IPS DF 19.7 (cell line): ENCODE results near the gene PSMB8.
"Not testable (repeated sequence)": the region's sequence is repeated elsewhere in the genome, so short reads cannot be mapped to it uniquely, and the experiment has no call there.

ENCODE experiments used
- DNase-seq: peaks from one replicate; pipeline ENCODE4 v3.0.0-alpha.2; 2013; ENCODE audit warnings: low read depth, low spot score

PSMB8 gene

DNA sequence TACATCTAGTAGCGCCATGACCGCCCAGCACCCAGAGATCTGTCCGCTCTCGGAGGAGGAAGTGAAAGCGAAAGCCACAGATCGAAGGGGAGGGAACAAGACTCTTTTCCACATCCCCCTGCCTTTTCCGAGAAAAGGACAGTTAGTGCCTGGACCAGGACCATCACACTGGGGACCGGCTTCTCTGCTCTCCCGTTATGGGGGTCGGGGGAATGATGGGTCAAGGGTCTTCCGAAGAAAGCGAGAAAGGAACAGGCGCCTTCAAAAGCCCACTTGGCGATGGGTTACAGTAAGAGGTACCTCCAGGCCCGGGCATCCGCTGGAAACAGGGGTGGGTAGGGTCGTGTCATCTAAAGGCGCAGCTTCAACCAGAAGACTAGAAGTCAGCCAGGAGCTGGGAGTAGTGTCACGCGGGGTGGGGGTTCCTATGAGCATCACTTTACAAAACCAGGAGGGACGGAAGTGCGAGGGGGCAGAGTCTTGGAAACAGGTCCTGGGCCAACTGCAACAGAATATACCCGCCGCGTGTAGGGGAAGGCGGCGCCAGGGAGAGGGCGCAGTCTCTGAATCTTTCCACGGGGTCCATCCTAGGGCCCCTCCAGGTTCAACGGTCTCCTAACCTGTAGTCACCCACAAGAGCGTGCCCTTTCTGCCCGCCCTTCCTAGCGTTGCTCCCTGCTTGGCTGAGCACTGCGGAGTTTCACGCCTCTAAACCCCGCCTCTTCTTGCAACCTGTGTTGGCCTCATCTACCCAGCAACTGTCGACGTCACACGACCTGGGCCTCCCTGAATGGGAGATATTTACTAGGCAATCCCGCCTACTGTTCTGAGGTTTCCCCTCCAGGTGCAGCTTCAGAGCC is at the start of gene PSMB8:
PSMB8 (minus strand) TSS at position 69 of the 860 bp plus-strand sequence; CDS start at position 18, 51 bp downstream.
- DNase-seq: no peak

GRCh38 chr6:32890831-32891230 is 47.0 kb upstream of the PSMB8 start:
- DNase-seq: no peak

DNA sequence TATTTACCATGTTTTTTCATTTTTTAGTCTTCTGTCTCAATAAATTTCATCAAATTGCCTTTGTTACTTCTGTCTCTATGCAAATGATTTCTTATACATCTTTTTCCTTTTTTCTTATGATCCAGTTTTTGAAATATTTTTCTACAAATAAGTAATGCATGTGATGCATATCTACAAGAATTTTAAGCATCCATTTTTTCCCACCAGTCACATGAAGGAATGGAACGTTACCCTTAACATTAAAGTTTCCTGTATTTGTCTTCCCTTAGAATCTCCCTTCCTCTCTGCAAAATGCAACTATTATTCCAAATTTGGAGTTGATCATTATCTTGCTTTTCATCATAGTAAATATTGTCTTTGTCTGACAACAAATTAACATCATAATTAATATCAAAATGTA is 45.7 kb upstream of the PSMB8 start:
- DNase-seq: no peak

GRCh38 chr6:32888576-32888975 is 44.7 kb upstream of the PSMB8 start:
- no peak for DNase-seq

DNA sequence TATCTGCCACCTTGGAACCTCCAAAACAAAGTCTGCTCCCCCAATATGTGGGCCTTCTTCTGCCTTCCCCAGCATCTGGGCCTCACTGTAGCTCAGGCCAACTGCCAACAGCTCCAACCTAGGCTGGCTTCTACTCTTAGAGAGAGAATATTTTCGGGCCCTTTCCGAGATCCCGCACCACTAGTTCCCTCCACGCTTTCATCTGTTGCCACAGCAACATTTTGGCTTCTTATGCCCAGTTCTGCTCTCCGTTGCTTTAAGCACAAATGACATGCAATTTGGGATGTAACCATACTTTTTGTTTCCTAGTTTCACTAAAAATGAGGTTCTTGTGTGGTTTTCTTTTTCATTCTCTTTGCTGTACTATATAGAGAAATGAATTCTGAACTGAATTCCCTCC is 43.8 kb upstream of the PSMB8 start:
- no peak for DNase-seq

DNA sequence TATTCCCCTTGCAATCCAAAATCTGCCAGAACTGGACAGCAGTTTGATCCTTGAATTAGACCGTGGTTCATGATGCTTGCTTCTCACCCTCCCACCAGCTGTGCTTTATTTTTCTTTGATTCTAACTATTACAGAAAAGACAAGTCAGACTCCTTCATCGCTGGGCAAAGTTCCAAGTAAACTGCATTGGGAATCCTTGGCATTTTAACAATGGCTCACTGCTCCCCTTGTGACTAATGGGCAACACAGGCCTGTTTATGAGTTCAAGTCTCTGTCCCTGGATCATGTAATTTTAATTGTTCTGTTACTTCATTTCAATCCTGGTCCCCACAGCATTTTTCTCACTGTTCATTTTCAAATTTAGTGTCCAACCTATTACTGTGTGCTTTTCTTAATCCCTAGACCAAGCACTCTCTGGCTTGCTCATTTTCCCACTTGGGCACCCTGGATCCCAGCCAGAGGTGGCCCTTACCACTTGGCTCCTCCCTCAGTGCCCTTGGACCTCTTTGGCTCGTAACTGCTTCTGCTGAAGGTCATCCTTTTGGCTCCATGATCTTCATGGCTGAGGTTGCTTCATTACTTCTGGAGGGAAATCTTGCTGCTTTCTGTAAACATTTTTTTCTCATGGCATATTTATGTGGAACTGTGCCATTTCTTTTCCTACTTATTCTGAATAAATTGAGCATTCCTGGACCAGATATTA is 43.0 kb upstream of the PSMB8 start:
- no peak for DNase-seq

- DNase-seq: no peak
Measured at GRCh38 chr6:32885698-32886286, 41.9 kb upstream of the PSMB8 start.

DNA sequence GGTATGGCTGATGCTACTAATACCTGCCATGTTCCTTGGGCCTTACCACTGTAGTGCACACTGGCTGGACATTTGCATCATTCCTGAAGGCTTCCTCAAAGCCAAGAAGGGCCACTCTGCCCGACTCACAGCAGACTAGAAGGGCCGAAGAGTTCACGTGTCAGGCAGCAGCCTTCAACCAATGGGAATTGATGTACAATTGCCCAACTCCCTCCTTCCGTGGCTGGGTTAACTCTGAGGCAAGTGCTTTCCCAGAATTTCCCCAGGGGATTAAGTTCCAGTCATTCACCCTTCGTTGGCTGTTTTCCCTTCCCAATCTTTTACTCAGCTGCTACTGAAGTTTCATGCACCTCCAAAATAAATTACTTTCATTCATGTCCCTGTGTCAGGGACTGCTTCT is 39.9 kb upstream of the PSMB8 start:
- DNase-seq: no peak

- DNase-seq: no peak
Measured at GRCh38 chr6:32882879-32883250, 39.0 kb upstream of the PSMB8 start.

- DNase-seq: not testable (repeated sequence)
Measured at GRCh38 chr6:32880962-32881361, 37.1 kb upstream of the PSMB8 start.

DNA sequence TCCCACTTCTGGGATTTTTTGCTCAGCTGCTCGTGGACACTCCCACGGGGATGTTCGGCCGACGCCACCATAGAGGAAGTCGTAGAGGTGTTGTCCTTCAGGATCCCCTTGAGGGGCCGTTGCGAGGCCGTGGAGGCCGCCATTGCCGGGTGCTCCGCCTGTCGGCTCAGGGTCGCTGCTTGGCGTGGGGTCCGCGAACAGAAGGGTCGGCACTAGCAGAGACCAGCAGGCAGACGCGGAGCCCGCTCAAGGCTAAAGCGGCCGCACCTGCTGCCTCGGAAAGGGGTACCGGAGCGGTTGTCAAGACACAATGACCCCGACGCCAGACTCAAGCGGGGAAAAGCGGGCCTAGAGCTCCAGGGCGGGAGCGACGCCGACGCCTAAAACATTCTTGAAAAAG is 35.8 kb upstream of the PSMB8 start:
- no peak for DNase-seq

DNA sequence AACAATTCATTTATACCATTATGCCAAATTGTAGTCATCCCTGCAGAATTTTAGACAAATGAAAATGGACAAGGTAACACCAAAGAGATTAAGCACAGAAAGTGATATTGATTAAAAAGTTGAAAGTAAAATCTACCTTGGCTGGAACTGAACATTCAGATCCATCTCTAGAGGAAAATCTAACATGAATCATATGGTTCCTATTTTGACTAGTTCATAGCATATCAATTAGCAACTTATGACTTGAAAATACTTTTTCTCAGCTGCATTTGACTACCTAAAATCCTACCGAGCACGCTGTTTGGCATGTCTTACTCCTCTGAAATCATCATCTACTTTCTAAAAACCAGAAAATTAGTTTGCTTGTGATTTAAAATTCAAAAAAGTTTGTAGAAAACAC is 32.8 kb upstream of the PSMB8 start:
- DNase-seq: no peak

GRCh38 chr6:32873947-32874346 is 30.1 kb upstream of the PSMB8 start:
- not testable (repeated sequence) for DNase-seq

DNA sequence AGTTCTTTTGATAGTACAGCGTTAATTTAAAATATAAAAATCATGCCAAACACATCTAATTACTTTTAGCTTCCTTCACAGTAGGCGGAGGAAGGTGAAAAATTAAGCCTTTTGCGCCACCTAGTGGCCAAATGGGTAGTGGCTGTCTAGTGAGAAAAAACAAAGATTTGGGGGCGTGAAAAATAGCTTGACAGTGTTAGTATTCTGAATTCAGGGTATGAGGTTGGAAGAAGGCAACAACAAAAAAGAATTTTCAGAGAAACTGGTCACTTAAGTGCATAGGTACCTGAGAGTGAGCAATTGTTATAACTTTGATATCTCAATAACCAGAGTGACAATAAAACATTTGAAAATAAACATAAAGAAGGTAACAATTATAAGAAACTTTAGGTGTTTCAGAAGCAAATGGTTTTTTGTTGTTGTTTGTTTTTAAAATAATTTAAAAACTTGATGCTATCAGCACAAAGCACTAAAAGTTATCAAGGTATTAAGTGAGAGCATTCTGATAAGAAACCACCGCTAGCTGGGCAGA is 24.5 kb upstream of the PSMB8 start:
- DNase-seq: no peak

- DNase-seq: no peak
Measured at GRCh38 chr6:32867554-32868256, 23.9 kb upstream of the PSMB8 start.

DNA sequence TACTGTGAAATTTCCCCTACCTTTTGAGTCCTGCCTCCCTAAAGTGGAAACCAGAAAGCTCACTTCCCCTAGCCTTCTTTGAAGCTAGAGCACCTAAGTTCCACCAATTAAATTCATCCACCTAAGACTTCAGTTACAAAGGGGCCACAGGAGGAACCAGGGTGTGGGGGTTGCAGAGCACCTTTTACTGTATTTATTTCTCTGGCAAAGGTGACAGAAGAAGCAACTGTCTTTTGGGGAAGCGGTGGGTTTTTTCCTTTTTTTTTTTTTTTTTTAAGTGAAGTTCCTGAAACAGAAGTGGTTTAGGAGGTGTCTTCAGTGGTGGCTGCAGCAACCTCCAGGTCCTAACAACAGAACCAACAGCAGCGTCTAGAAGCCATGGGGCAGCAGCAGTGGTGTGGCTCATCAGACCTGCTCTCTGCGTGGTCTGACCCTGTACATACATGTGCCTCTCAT is 23.2 kb upstream of the PSMB8 start:
- DNase-seq: no peak

- no peak for DNase-seq
Measured at GRCh38 chr6:32865724-32866443, 22.0 kb upstream of the PSMB8 start.

GRCh38 chr6:32862725-32863124 is 18.9 kb upstream of the PSMB8 start:
- no peak for DNase-seq

- DNase-seq: no peak
Measured at GRCh38 chr6:32860674-32861073, 16.8 kb upstream of the PSMB8 start.

DNA sequence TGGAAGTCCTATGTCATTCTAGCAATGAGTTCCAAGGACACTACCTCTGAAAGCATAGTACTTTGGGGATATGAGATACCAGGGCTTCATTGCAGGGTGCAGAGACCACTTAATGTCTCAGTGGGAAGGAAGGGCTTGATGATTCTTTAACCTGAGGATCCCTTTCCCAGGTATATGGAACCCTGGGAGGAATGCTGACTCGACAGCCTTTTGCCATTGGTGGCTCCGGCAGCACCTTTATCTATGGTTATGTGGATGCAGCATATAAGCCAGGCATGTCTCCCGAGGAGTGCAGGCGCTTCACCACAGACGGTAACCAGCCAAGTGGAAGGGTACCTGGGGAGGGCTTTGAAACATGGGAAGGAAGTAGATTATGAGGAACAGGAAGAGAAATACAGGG is 14.3 kb upstream of the PSMB8 start:
- no peak for DNase-seq
